MG63 (cell line): ENCODE measurements around the gene NSD1. TPM values are rescaled to one million over a fixed set of nuclear protein-coding genes. Genes with fewer than 3 reads are reported as not detected.

Experiments
- DNase-seq: peaks from one replicate; pipeline ENCODE4 v3.0.0-alpha.2; 2020
- H3K27me3 ChIP-seq: fragments of 250-450 bp; sonication (Bioruptor Pico); 2 replicates; pipeline ENCODE4 v1.5.1; 2020; ENCODE audit warnings: mild to moderate bottlenecking, moderate library complexity
- H3K36me3 ChIP-seq: fragments of 250-450 bp; sonication (Bioruptor Pico); 2 replicates; pipeline ENCODE4 v1.5.1; 2020; ENCODE audit warnings: mild to moderate bottlenecking, moderate library complexity
- H3K4me3 ChIP-seq: fragments of 250-450 bp; sonication (Bioruptor Pico); 2 replicates; pipeline ENCODE4 v1.5.1; 2020; ENCODE audit warnings: mild to moderate bottlenecking, moderate library complexity
- H3K9me3 ChIP-seq: fragments of 250-450 bp; sonication (Bioruptor Pico); 2 replicates; pipeline ENCODE4 v1.5.1; 2020; ENCODE audit warnings: mild to moderate bottlenecking, moderate library complexity
- total RNA-seq: library from RNA; depleted of rRNA; stranded (reverse); fragments of >200 nt; shearing (Covaris generic); gene quantifications from 2 replicates; pipeline ENCODE4 v1.2.3, GENCODE V29; 2014; ENCODE audit warnings: low replicate concordance

NSD1 gene
- total RNA-seq, 1 experiment from 2014 or later: 30.9 TPM

DNA sequence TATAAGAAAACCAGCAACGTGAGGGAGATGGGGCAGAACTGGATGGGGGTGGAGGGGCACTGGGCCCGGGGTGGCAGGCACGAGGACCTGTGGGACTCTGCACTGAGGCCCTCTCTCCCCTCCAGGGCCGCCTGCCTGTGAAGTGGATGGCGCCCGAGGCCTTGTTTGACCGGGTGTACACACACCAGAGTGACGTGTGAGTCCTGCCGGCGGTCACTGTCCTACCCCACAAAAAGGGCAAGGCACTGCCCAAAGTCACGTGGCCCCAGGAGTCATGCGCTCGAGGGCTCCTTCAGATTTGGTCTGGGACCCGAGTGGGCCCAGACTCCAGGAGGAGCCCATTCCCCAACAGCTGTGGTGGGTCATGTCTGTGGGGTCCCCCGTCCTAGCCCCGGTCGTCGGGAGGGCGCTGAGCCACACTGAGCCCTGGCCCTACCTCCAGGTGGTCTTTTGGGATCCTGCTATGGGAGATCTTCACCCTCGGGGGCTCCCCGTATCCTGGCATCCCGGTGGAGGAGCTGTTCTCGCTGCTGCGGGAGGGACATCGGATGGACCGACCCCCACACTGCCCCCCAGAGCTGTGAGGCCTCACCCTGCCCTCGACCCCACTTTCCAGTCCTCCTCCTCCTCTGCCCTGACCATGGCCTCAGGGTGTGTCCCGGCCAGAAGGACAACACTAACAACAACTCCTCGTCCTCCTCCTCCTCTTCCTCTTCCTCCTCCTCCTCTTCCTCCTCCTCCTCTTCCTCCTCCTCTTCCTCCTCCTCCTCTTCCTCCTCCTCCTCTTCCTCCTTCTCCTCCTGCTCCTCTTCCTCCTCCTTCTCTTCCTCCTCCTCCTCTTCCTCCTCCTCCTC lies 37.2 kb upstream of the NSD1 start:
- H3K9me3 ChIP-seq: no peaks in the 10 kb centered on the region
- H3K4me3 ChIP-seq: no peak overlapping the region
- H3K27me3 ChIP-seq: no peaks in the 10 kb centered on the region
- DNase-seq: no peak
- peaks cover 61% of the 10 kb centered on the region for H3K36me3 ChIP-seq

DNA sequence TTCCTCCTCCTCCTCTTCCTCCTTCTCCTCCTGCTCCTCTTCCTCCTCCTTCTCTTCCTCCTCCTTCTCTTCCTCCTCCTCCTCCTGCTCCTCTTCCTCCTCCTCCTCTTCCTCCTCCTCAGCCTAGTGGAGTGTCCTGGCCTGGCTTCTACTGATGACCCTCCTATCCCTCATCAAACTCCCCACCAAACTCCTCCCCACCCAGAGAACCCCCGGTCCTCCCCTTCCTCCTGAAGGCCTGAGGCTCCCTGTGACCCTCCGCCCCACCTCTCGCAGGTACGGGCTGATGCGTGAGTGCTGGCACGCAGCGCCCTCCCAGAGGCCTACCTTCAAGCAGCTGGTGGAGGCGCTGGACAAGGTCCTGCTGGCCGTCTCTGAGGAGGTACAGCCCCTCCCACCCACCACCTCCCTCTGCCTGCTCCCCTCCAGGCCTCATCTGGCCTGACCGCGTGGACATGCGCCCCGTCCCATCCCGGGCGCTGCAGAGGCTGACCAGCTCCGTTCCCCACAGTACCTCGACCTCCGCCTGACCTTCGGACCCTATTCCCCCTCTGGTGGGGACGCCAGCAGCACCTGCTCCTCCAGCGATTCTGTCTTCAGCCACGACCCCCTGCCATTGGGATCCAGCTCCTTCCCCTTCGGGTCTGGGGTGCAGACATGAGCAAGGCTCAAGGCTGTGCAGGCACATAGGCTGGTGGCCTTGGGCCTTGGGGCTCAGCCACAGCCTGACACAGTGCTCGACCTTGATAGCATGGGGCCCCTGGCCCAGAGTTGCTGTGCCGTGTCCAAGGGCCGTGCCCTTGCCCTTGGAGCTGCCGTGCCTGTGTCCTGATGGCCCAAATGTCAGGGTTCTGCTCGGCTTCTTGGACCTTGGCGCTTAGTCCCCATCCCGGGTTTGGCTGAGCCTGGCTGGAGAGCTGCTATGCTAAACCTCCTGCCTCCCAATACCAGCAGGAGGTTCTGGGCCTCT lies 36.3 kb upstream of the NSD1 start:
- Histone ChIP-seq H3K4me3 (no peak overlapping the region), H3K27me3 (no peaks in the 10 kb centered on the region), H3K9me3 (no peaks in the 10 kb centered on the region)

DNA sequence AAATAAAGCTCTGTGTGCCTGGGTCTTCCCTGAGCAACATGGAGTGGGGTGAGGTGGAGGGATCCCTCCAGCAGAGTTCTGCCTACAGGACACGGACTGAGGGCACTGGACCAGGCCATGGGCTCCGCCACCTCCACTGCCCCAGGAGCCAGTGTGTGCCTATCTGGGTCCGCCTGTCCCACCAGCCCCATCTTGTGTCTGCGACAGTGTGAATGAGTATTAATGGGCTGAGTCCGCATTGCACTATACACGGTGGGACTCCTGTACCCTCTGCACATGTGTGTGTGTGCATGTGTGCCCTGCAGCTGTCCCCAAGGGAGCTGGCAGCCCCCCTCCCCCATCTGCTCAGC lies 35.5 kb upstream of the NSD1 start:
- Histone ChIP-seq H3K4me3 (no peak overlapping the region), H3K36me3 (peaks cover 44% of the 10 kb centered on the region), H3K27me3 (no peaks in the 10 kb centered on the region), H3K9me3 (no peaks in the 10 kb centered on the region)
- no peak for DNase-seq

More for the DNA sequence above, 36.3 kb upstream of the NSD1 start:
- peaks cover 52% of the 10 kb centered on the region for H3K36me3 ChIP-seq
- no peak for DNase-seq

DNA sequence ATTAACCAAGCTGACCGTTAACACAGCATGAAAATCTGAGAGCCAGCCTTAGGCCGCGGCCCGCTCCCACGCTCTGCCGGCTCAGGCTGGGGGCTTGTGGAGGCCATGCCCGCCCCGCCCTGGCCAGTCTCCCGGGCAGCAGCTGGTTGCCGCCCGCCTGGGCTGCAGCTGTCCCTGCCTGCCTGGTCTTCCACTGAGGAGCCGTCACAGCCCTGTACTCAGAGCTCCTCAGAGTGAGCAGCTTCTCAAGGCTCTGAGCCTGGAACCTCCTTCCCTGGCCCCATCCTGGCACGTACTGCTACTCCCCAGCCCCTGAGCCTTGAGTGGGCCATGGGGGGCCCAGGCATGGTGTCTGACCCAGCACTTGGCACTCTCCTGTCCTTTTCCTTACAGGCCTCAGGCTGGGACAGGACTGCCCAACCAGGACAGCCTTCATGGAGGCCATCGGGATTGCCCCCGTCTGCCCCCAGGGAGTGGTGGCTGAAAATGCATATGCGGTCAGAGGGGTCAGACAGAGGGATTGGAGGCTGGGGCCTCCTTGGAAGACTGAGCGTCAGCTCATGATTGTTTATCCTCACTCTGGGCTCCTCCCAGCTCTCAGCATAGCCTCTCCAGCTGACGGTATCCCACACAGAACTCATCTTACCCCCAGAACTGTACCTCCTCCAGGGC lies 35.0 kb upstream of the NSD1 start:
- peak; percentile 96 for DNase-seq
- Histone ChIP-seq H3K27me3 (no peaks in the 10 kb centered on the region), H3K36me3 (peaks cover 39% of the 10 kb centered on the region), H3K4me3 (no peak overlapping the region), H3K9me3 (no peaks in the 10 kb centered on the region)

DNA sequence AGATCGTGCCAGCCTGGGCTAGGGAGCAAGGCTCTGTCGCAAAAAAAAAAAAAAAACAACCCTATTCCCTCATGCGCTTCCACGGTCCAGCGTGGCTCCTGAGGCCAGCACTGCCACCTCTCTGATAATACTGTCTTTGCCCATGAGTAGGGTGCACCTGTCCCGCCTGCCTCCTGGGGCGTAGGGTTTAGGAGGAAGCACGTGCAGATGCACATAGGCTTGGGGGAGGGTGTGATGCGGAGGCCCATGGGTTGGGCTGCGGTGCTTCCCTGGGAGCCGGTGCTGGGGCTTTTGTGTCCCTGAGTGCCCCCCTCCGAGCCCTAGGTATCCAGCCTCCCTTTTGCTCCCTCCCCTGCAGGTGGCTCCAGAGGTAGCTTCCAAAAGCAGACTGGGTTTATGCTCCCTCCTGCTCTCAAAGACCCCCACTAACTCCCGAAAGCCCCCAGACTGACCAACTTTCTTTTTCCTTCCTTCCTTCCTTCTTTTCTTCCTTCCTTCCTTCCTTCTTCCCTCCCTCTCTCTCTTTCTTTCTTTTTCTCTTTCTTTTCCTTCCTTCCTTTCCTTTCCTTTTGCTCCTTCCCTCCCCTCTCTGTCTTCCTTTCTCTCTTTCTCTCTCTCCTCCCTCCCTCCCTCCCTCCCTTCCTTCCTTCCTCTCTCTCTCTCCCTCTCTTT lies 34.0 kb upstream of the NSD1 start:
- Histone ChIP-seq H3K4me3 (no peak overlapping the region), H3K9me3 (no peaks in the 10 kb centered on the region), H3K36me3 (peaks cover 32% of the 10 kb centered on the region), H3K27me3 (no peaks in the 10 kb centered on the region)
- no peak for DNase-seq

DNA sequence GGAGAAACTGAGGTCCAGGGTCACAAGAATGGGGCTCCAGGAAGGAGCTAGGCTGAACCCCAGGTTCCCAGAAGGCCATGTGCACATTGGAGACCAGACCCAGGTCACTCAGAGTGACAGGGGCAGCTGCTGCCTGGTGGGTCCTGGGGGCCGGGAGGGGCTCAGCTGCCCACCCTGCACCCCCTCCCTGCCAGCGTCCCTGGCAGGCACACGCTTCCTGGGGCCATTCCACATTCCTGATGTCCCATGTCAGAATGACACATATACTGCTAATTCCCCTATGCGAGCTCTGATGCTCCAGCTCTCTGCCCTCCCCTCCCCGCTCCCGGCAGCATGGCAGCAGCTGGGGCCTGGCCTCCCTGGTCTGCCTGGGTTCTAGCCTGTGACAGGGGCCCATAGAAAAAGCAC lies 32.9 kb upstream of the NSD1 start:
- Histone ChIP-seq H3K9me3 (no peaks in the 10 kb centered on the region), H3K27me3 (no peaks in the 10 kb centered on the region), H3K36me3 (peaks cover 24% of the 10 kb centered on the region), H3K4me3 (no peak overlapping the region)
- peak; percentile 92 for DNase-seq

DNA sequence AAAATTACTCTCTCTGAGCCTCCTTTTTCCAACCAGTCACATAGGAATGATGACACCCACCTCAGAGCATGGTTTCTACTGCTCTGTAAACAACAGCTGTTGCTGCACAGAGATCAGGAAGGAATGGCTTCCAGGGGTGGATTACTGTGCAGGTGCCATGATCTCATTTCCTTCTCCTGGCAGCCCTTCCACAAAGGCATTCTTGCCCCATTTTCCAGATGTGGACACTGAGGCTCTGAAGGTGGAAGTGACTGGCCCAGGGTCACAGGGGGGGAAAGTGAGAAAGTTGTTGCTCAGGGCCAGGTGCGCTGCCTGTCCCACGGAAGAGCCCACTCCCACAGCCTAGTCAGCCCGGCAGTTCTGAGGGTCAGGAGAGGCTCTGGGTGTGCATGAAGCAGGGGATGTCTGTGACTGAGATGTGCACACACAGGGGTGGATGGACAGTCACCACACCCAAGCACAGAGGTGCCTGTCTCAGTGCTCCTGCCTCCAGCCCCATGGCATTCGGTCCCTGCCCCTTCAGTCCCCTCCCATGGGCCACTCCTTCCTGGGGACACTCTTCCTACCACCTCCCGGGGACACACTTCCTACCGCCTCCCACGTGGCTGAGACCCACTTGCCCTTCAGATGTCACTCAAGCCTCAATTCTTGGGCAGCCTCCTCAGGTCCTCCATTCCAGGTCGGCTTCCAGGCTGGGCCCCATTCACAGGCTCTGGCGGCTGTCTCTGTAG lies 29.9 kb upstream of the NSD1 start:
- DNase-seq: peak; percentile 40

DNA sequence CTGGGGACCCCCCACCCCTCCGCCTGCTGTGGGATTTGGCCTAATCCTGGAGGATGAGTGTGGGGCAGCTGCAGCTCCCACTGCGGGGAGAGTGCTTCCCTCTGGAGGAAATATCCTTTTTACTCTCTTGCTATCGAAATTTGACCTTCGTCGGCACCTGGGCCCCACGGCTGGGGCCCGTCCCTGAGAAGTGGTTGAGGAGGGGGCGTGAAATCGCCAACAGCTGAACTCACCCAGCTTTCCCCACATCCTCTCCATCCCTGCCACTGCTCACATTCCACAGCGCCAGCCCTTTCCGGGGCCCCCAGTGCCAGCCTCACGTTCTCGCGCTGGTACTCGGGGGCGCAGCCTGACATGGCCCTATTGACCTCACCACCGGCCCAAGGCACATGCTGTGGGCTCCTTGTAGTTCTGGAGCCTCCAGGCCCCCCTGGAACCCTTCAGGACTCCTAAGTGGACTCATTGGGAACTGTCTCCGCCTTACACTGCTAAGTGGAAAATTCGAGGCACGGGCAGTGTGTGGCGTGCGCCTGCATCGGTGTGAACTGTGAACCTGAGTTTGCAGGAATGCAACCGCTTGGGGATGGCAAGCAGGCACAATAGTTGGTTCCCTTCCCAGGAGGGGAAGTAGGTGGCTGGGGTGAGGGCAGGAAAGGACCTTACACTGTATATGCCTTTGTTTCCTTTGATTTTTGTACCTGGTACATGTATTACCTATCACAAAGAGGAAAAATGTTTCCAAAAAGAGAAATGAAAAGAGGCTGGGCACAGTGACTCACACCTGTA lies 27.7 kb upstream of the NSD1 start:
- no peaks in the 10 kb centered on the region for H3K9me3 ChIP-seq
- no peak for DNase-seq

More for the DNA sequence above, 29.9 kb upstream of the NSD1 start:
- no peaks in the 10 kb centered on the region for H3K27me3 ChIP-seq
- H3K36me3 ChIP-seq: peaks cover 2% of the 10 kb centered on the region; the same call in 1 of the 2 replicates
- no peak overlapping the region for H3K4me3 ChIP-seq
- no peaks in the 10 kb centered on the region for H3K9me3 ChIP-seq

DNA sequence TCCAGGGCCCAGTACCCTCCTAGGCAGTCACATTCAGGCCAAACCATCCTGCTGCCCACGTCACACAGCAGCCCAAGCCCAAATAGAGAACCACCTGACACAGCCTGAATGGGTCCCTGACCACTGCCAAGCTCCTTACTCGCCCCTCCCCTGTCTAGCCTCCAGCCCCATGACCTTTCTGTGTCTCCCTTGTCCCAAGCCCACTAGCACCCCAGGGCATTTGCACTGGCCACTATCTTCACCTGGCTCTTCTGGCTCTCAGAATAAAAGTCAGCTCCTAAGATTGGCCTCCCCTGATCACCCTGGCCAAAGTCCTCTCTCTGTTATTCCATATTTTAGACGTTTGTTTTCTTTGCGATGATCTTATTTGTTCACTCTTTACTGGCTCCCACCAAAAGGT lies 26.4 kb upstream of the NSD1 start:
- H3K4me3 ChIP-seq: no peak overlapping the region
- H3K27me3 ChIP-seq: no peaks in the 10 kb centered on the region
- DNase-seq: no peak
- no peaks in the 10 kb centered on the region for H3K36me3 ChIP-seq
- H3K9me3 ChIP-seq: no peaks in the 10 kb centered on the region

More for the DNA sequence above, 27.7 kb upstream of the NSD1 start:
- H3K4me3 ChIP-seq: no peak overlapping the region
- no peaks in the 10 kb centered on the region for H3K27me3 ChIP-seq
- H3K36me3 ChIP-seq: no peaks in the 10 kb centered on the region

DNA sequence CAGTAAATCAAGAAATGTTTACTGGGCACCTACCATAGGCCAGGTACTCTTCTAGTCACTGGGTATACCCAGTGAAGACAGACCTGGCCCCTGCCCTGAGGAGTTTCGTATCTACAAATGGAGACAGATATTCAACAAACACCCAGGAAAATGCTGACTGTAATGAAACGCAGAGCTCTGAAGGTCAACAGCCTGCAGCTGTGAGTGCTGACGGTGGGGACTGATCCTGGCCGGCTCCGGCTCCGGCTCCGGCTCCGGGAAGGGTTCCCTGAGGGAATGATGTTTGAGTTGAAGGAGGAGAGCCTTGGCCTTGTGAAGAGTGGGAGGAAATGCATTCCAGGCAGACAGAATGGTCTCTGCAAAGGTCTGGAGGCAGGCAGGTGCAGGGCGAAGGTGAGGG lies 23.8 kb upstream of the NSD1 start:
- no peaks in the 10 kb centered on the region for H3K27me3 ChIP-seq
- no peaks in the 10 kb centered on the region for H3K9me3 ChIP-seq
- no peaks in the 10 kb centered on the region for H3K36me3 ChIP-seq
- no peak overlapping the region for H3K4me3 ChIP-seq
- no peak for DNase-seq

DNA sequence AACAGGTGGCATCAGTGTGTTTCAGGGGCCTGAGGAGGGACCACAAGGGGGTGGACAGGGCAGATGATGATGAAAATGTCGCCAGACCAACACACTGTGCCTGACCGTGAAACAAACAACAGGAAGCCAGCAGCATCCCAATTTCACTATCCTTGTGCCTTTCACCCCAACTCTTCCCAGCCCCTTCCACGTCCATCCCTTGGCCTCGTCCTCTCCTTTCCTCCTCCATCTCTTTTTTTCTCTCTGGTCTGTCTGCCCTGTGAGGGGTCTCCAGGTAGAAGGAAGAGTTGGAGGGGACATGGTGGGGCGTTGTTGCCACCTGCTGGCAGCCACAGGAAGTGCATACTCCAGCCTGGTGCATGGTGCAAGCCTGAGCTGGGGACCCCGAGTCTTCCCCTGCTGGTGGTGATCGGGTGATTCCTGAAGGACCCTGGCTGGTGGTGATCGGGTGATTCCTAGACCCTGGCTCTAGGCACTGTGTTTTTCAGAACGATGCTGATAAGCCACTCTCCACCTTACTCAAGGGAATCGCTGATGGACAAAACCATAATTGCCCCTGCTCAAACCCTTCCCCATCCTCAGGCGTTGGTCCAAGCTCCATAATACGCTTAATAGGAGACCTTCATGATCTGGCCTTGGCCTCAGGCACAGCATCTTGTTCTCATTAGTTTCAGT lies 21.7 kb upstream of the NSD1 start:
- no peak overlapping the region for H3K4me3 ChIP-seq
- H3K27me3 ChIP-seq: no peaks in the 10 kb centered on the region
- no peaks in the 10 kb centered on the region for H3K36me3 ChIP-seq
- H3K9me3 ChIP-seq: no peaks in the 10 kb centered on the region
- DNase-seq: peak; percentile 62

DNA sequence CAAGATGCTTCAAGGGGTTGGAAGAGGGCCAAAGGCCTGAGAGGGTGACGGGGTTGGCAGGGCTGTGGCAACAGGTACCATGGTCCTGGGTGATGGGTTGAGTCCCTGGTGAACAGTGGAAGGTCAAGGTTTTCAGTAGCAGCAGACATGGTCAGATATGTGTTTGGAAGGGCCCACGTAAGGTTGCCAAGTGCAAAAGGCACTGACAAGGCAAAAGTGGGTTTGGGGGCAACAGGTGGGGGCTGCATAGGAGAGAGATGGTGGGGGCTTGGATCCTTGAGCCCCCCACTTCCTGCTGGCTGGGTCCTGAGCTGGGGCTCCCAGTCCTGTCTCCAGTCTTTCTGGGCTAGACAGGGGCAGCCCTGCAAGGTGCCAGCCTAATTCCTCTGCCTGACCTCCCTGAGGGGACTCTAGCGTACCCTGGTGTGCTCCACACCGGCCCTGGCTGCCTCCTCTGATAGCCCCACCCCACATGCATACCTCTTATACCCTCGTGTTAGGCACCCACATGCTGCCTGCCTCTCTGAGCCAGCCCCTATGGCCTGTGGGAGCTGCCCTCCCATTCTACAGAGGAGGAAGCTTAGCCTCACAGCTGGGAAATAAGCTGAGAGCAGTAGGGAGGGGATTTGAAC lies 20.9 kb upstream of the NSD1 start:
- no peaks in the 10 kb centered on the region for H3K9me3 ChIP-seq
- no peaks in the 10 kb centered on the region for H3K36me3 ChIP-seq
- H3K4me3 ChIP-seq: no peak overlapping the region
- no peaks in the 10 kb centered on the region for H3K27me3 ChIP-seq
- DNase-seq: no peak

DNA sequence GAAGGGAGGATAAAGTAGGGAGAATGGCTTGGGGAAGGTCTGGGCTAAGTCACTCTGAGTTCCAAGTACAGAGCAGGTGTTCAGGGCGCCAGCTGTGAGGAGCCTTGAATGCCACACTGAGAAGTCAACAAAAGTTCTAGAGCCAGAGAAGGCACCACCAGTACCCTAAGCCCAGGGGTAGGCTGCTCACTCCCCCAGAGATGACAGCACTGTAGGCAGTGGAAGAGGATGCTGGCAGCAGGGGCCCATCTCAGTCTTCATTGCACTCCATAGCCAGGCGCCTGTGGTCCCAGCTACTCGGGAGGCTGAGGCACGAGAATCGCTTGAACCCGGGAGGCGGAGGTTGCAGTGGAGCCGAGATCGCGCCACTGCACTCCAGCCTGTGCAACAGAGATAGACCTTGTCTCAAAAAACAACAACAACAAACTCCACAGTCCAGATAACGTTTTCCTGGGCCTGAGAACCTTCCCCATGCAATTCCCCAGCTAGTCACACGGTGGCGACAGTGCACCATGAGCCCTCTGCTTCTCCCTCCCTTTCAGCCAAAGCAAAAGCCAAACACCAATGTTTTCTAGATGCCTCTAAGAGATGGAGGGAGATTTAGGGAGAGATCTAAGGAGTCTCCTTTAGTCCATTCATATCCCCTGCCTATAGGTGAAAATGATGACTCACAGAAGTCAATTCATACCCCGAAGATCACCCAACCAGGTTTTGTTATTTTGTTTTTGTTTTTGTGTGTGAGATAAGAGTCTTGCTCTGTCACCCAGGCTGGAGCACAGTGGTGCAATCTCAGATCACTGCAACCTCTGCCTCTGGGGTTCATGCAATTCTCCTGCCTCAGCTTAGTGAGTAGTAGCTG lies 19.8 kb upstream of the NSD1 start:
- Histone ChIP-seq H3K4me3 (no peak overlapping the region), H3K9me3 (no peaks in the 10 kb centered on the region), H3K27me3 (no peaks in the 10 kb centered on the region), H3K36me3 (no peaks in the 10 kb centered on the region)
- DNase-seq: peak; percentile 66
